B cell (primary cell): ENCODE measurements around the gene TMX1.
"Not testable (repeated sequence)": the region's sequence is repeated elsewhere in the genome, so short reads cannot be mapped to it uniquely, and the experiment has no call there.

Experiments
- EZH2 ChIP-seq: IDR thresholded peaks from 2 replicates; pipeline ENCODE4 v1.6.1; 2012; ENCODE audit warnings: borderline replicate concordance, low read depth, mild to moderate bottlenecking, moderate library complexity, low read length; ENCODE audit not compliant: insufficient read depth, poor library complexity, severe bottlenecking
- TF ChIP-seq, protein P1 (sequence below): fragments of 200-600 bp; IDR thresholded peaks from one replicate; pipeline ENCODE4 v1.8.0; 2022; ENCODE audit warnings: antibody characterized with exemption, mild to moderate bottlenecking

GRCh38 chr14:51223463-51223862 is 16.6 kb upstream of the TMX1 start:
- TF ChIP-seq, protein P1, sequence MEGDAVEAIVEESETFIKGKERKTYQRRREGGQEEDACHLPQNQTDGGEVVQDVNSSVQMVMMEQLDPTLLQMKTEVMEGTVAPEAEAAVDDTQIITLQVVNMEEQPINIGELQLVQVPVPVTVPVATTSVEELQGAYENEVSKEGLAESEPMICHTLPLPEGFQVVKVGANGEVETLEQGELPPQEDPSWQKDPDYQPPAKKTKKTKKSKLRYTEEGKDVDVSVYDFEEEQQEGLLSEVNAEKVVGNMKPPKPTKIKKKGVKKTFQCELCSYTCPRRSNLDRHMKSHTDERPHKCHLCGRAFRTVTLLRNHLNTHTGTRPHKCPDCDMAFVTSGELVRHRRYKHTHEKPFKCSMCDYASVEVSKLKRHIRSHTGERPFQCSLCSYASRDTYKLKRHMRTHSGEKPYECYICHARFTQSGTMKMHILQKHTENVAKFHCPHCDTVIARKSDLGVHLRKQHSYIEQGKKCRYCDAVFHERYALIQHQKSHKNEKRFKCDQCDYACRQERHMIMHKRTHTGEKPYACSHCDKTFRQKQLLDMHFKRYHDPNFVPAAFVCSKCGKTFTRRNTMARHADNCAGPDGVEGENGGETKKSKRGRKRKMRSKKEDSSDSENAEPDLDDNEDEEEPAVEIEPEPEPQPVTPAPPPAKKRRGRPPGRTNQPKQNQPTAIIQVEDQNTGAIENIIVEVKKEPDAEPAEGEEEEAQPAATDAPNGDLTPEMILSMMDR = not testable (repeated sequence)
- not testable (repeated sequence) for TF ChIP-seq EZH2
